ENCODE results near the gene LUC7L. TPM values are rescaled to one million over a fixed set of nuclear protein-coding genes. Genes with fewer than 3 reads are reported as not detected.
"Not testable (repeated sequence)": the region's sequence is repeated elsewhere in the genome, so short reads cannot be mapped to it uniquely, and the experiment has no call there.

Gene LUC7L
- total RNA-seq, 4 donors from 2014 or later = 47.6 to 118 (median 93.9) TPM

DNA sequence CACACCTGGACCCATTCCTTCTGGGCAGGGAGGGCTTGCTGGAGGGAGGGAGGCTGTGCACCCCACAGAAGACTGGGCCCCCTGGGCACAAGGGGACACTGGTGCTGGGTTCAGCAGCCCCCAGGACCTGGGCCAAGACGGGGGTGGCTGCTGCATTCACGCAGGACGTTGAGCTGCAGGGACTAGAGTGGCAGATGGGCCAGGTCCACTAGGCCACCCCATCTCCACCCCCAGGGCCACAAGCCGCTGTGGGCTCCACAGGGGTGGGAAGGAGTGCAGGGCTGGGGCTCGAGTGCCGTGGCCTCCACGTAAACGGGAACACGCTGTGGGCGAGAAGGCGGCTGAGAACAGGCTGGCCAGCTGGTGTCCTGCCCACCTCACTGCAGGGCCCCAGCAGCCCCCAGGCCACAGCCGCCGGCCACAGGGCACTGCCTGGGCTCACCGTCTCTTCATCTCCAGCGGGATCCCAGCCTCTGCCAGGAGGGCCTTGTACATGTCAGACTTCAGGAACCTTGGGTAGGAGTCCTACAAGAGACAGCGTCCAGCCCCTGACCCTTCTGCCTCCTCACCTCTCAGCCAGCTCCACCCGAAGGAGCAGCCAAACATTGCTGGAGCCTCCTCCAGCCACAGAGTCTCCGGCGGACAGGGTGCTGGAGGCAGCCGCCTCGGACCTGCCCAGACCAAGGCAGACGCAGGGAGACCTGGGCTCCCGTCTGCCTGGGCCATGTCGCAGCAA is 40.0 kb upstream of the LUC7L start:
- Histone ChIP-seq H3K9me3 (no peaks in the 10 kb centered on the region), H3K27me3 (no peaks in the 10 kb centered on the region), H3K27ac (no peak overlapping the region), H3K4me3 (no peak overlapping the region), H3K4me1 (no peaks in the 10 kb centered on the region), H3K36me3 (no peaks in the 10 kb centered on the region)
- TF ChIP-seq POLR2A (IDR thresholded peaks at IDR 0.05) = no peak
- TF ChIP-seq, protein P1, sequence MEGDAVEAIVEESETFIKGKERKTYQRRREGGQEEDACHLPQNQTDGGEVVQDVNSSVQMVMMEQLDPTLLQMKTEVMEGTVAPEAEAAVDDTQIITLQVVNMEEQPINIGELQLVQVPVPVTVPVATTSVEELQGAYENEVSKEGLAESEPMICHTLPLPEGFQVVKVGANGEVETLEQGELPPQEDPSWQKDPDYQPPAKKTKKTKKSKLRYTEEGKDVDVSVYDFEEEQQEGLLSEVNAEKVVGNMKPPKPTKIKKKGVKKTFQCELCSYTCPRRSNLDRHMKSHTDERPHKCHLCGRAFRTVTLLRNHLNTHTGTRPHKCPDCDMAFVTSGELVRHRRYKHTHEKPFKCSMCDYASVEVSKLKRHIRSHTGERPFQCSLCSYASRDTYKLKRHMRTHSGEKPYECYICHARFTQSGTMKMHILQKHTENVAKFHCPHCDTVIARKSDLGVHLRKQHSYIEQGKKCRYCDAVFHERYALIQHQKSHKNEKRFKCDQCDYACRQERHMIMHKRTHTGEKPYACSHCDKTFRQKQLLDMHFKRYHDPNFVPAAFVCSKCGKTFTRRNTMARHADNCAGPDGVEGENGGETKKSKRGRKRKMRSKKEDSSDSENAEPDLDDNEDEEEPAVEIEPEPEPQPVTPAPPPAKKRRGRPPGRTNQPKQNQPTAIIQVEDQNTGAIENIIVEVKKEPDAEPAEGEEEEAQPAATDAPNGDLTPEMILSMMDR (IDR thresholded peaks at IDR 0.05) = no peak
- no peak for DNase-seq
- intact Hi-C loops (cut with DNase I; ENCODE audit: low total_unique reads) = no loop called here

DNA sequence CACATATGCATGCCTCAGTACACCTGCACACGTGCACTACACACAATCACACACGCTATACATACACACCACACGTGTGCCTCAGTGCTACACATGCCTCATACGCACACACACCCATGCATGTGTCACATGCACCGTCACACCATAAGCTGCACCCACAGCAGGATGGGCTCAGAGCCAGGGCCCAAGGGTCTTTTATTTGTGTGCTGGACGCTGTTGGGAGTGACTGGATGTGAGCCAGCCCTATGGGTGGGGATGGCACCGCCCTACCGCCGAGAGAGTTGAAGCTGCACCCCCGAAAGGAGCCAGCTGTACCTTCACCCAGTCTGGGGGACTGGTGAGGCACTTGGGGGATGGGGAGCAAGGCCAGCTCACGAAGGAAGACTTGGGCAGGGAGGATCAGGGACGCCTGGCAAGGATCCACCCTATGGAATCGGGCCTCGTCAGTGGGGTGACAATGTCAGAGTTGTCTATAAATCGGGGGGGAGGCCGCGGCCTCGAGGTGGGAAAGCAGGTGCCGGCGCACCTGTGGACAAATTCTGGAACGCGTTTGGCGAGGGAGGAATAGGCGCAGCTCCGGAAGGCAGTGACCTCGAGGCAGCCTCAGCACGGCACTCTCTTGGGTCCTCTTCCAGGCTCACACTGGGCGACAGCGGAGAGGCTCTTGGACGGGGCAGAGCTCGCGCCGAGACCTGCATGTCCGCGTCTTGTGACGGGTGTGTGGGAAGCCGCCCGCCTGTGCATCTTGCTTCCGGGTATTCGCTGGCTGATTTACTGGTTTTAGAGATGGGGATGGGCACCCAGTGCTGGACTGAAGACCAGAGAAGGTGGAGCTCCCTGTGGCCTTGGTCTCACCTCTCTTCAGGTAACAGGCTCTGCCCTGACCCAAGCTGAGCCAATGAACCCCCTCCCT is 39.1 kb upstream of the LUC7L start:
- H3K27ac ChIP-seq = no peak overlapping the region
- H3K4me1 ChIP-seq = no peaks in the 10 kb centered on the region
- no peaks in the 10 kb centered on the region for H3K27me3 ChIP-seq
- DNase-seq = no peak
- TF ChIP-seq, protein P1 (IDR thresholded peaks at IDR 0.05) = no peak
- TF ChIP-seq POLR2A (IDR thresholded peaks at IDR 0.05) = no peak
- intact Hi-C loops (cut with DNase I; ENCODE audit: low total_unique reads) = no loop called here
- H3K36me3 ChIP-seq = no peaks in the 10 kb centered on the region
- H3K4me3 ChIP-seq = no peak overlapping the region
- no peaks in the 10 kb centered on the region for H3K9me3 ChIP-seq

DNA sequence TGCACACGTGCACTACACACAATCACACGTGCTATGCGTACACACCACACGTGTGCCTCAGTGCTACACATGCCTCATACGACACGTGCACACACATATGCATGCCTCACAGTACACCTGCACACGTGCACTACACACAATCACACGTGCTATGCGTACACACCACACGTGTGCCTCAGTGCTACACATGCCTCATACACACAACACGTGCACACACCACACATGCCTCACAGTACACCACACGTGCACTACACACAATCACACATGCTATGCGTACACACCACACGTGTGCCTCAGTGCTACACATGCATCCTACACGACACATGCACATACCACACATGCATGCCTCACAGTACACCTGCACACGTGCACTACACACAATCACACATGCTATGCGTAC is 38.3 kb upstream of the LUC7L start:
- H3K9me3 ChIP-seq; intact Hi-C loops (cut with DNase I; ENCODE audit: low total_unique reads); H3K36me3 ChIP-seq; DNase-seq; H3K27ac ChIP-seq; H3K27me3 ChIP-seq; H3K4me1 ChIP-seq; H3K4me3 ChIP-seq: not testable (repeated sequence)

DNA sequence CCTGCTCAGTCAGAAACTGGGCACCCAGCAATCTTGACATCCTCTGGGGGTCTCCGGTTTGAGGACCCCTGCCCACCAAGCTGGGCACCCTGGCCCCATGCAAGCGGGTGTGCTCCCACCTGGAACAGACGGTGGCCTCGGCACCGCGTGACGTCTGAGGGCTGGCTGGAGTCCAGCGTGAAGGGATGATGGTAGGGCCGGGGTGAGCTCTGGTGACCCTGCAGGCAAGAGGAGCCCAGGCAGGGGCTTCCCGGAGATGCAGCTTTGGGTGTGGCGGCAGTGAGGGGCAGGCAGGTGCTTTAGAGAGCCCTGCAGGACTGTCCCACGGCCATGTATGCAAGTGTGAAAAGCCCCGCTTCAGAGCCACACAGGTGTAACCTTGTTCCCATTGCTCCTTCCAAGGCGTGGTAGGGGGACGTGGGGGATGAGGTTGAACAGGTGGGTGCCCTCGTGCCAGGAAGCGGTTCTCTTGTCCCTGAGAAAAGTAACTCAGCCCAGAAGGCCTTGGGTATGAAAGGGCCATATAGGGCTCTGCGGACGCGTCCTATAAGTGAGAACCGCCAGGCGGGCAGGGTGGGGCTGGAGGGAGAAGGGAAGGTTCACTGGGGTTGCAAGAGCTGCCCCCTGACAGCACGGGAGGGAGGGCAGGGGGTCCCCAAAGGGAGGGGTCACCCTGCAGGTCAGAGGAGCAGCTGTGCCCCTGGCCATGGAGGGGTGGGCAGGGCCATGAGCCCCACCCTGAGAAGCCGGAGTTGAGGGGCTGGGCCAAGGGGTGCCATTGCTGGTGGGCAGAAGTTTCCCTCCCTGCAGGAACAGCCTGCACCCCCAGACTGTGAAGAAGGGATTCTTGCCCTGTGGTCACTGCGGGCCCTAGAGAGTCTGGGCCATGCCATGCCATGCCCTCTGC is 37.3 kb upstream of the LUC7L start:
- Histone ChIP-seq H3K27me3 (no peaks in the 10 kb centered on the region), H3K36me3 (no peaks in the 10 kb centered on the region), H3K4me1 (no peaks in the 10 kb centered on the region), H3K9me3 (no peaks in the 10 kb centered on the region), H3K4me3 (no peak overlapping the region), H3K27ac (no peak overlapping the region)
- intact Hi-C loops (cut with DNase I; ENCODE audit: low total_unique reads) = no loop called here
- no peak for TF ChIP-seq POLR2A (IDR thresholded peaks at IDR 0.05)
- TF ChIP-seq, protein P1 (IDR thresholded peaks at IDR 0.05) = no peak
- no peak for DNase-seq

DNA sequence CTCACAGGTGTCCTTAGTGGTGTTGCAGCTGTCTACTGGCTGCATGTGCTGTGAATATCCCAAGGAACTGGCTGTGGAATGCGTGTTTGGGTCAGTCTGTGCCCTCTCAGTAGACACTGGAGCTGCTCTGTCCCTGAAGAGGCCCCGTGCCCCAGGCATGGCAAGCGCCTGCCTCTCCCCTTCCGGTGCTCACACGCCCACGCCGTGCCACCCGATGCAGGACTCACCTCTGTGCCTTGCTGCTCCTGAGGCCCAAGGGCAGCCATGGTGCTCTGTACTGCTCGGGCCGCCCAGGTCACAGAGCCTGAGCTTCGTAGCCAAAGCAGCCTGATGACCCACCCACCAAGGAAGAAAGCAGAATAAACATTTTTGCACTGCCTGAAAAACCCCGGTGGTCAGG is 36.5 kb upstream of the LUC7L start:
- Histone ChIP-seq H3K36me3 (no peaks in the 10 kb centered on the region), H3K4me1 (no peaks in the 10 kb centered on the region), H3K27me3 (no peaks in the 10 kb centered on the region), H3K9me3 (no peaks in the 10 kb centered on the region), H3K27ac (no peak overlapping the region), H3K4me3 (no peak overlapping the region)
- intact Hi-C loops (cut with DNase I; ENCODE audit: low total_unique reads) = no loop called here
- DNase-seq = no peak
- TF ChIP-seq POLR2A (IDR thresholded peaks at IDR 0.05) = no peak
- TF ChIP-seq, protein P1 (IDR thresholded peaks at IDR 0.05) = no peak

Measured in uterus (tissue), 4 donors.